ENCODE measurements around the gene MGAT3.

The MGAT3 gene

GRCh38 chr22:39491696-39492095 is 34.9 kb downstream of the MGAT3 start:
- Histone ChIP-seq H3K4me1 (ENCODE audit: control insufficient read depth, insufficient read depth, low read length) (peaks cover 8% of the 10 kb centered on the region), H3K9ac (ENCODE audit: low read length in 2 of 2) (no peak overlapping the region), H3K27ac (ENCODE audit: low read length) (no peak overlapping the region), H3K36me3 (ENCODE audit: control insufficient read depth in 2 of 2, insufficient read depth in 2 of 2, low read length in 2 of 2) (no peaks in the 10 kb centered on the region), H3K9me3 (ENCODE audit: control insufficient read depth in 2 of 2, low read length in 2 of 2) (no peaks in the 10 kb centered on the region), H3K27me3 (ENCODE audit: control insufficient read depth in 1 of 2, insufficient read depth in 2 of 2, low read length in 2 of 2) (peaks cover 2 to 5% of the 10 kb centered on the region in 2 donors), H3K4me3 (ENCODE audit: low read length in 2 of 2) (no peak overlapping the region)

GRCh38 chr22:39492186-39492585 is 35.4 kb downstream of the MGAT3 start:
- no peak overlapping the region for H3K9ac ChIP-seq (ENCODE audit: low read length in 2 of 2)
- H3K4me1 ChIP-seq (ENCODE audit: control insufficient read depth, insufficient read depth, low read length), result peaks cover 8% of the 10 kb centered on the region
- no peak overlapping the region for H3K27ac ChIP-seq (ENCODE audit: low read length)

GRCh38 chr22:39493759-39494158 is 36.9 kb downstream of the MGAT3 start:
- Histone ChIP-seq H3K27me3 (ENCODE audit: control insufficient read depth in 1 of 2, insufficient read depth in 2 of 2, low read length in 2 of 2) (peaks cover 2 to 5% of the 10 kb centered on the region in 2 donors), H3K4me1 (ENCODE audit: control insufficient read depth, insufficient read depth, low read length) (peaks cover 8% of the 10 kb centered on the region), H3K9me3 (ENCODE audit: control insufficient read depth in 2 of 2, low read length in 2 of 2) (no peaks in the 10 kb centered on the region), H3K27ac (ENCODE audit: low read length) (no peak overlapping the region), H3K9ac (ENCODE audit: low read length in 2 of 2) (no peak overlapping the region), H3K4me3 (ENCODE audit: low read length in 2 of 2) (no peak overlapping the region), H3K36me3 (ENCODE audit: control insufficient read depth in 2 of 2, insufficient read depth in 2 of 2, low read length in 2 of 2) (no peaks in the 10 kb centered on the region)

More at GRCh38 chr22:39492186-39492585, 35.4 kb downstream of the MGAT3 start:
- H3K9me3 ChIP-seq (ENCODE audit: control insufficient read depth in 2 of 2, low read length in 2 of 2), result no peaks in the 10 kb centered on the region
- H3K27me3 ChIP-seq (ENCODE audit: control insufficient read depth in 1 of 2, insufficient read depth in 2 of 2, low read length in 2 of 2), result peaks cover 2 to 5% of the 10 kb centered on the region in 2 donors
- no peaks in the 10 kb centered on the region for H3K36me3 ChIP-seq (ENCODE audit: control insufficient read depth in 2 of 2, insufficient read depth in 2 of 2, low read length in 2 of 2)
- no peak overlapping the region for H3K4me3 ChIP-seq (ENCODE audit: low read length in 2 of 2)

- H3K4me3 ChIP-seq (ENCODE audit: low read length in 2 of 2), result no peak overlapping the region
- no peaks in the 10 kb centered on the region for H3K9me3 ChIP-seq (ENCODE audit: control insufficient read depth in 2 of 2, low read length in 2 of 2)
- H3K9ac ChIP-seq (ENCODE audit: low read length in 2 of 2), result no peak overlapping the region
- no peaks in the 10 kb centered on the region for H3K36me3 ChIP-seq (ENCODE audit: control insufficient read depth in 2 of 2, insufficient read depth in 2 of 2, low read length in 2 of 2)
- H3K27ac ChIP-seq (ENCODE audit: low read length), result no peak overlapping the region
- H3K4me1 ChIP-seq (ENCODE audit: control insufficient read depth, insufficient read depth, low read length), result peaks cover 8% of the 10 kb centered on the region
- peaks cover 2 to 5% of the 10 kb centered on the region in 2 donors for H3K27me3 ChIP-seq (ENCODE audit: control insufficient read depth in 1 of 2, insufficient read depth in 2 of 2, low read length in 2 of 2)
Measured at GRCh38 chr22:39494471-39495120, 37.8 kb downstream of the MGAT3 start.

GRCh38 chr22:39496131-39496838 is 39.5 kb downstream of the MGAT3 start:
- H3K9ac ChIP-seq (ENCODE audit: low read length in 2 of 2), result peak overlapping the region in 1 of 2 donors; percentile 64
- peak overlapping the region; percentile 11 for H3K27ac ChIP-seq (ENCODE audit: low read length)
- peaks cover 10% of the 10 kb centered on the region for H3K4me1 ChIP-seq (ENCODE audit: control insufficient read depth, insufficient read depth, low read length)

GRCh38 chr22:39497429-39497828 is 40.6 kb downstream of the MGAT3 start:
- Histone ChIP-seq H3K9me3 (ENCODE audit: control insufficient read depth in 2 of 2, low read length in 2 of 2) (no peaks in the 10 kb centered on the region), H3K4me3 (ENCODE audit: low read length in 2 of 2) (no peak overlapping the region), H3K9ac (ENCODE audit: low read length in 2 of 2) (no peak overlapping the region), H3K27ac (ENCODE audit: low read length) (no peak overlapping the region), H3K36me3 (ENCODE audit: control insufficient read depth in 2 of 2, insufficient read depth in 2 of 2, low read length in 2 of 2) (no peaks in the 10 kb centered on the region), H3K27me3 (ENCODE audit: control insufficient read depth in 1 of 2, insufficient read depth in 2 of 2, low read length in 2 of 2) (no peaks in the 10 kb centered on the region), H3K4me1 (ENCODE audit: control insufficient read depth, insufficient read depth, low read length) (peaks cover 17% of the 10 kb centered on the region)

More at GRCh38 chr22:39496131-39496838, 39.5 kb downstream of the MGAT3 start:
- no peaks in the 10 kb centered on the region for H3K36me3 ChIP-seq (ENCODE audit: control insufficient read depth in 2 of 2, insufficient read depth in 2 of 2, low read length in 2 of 2)
- no peaks in the 10 kb centered on the region for H3K9me3 ChIP-seq (ENCODE audit: control insufficient read depth in 2 of 2, low read length in 2 of 2)
- no peak overlapping the region for H3K4me3 ChIP-seq (ENCODE audit: low read length in 2 of 2)
- peaks cover 2 to 4% of the 10 kb centered on the region in 2 donors for H3K27me3 ChIP-seq (ENCODE audit: control insufficient read depth in 1 of 2, insufficient read depth in 2 of 2, low read length in 2 of 2)

- no peaks in the 10 kb centered on the region for H3K36me3 ChIP-seq (ENCODE audit: control insufficient read depth in 2 of 2, insufficient read depth in 2 of 2, low read length in 2 of 2)
- H3K9me3 ChIP-seq (ENCODE audit: control insufficient read depth in 2 of 2, low read length in 2 of 2), result no peaks in the 10 kb centered on the region
- no peak overlapping the region for H3K4me3 ChIP-seq (ENCODE audit: low read length in 2 of 2)
- H3K27ac ChIP-seq (ENCODE audit: low read length), result no peak overlapping the region
- no peaks in the 10 kb centered on the region for H3K27me3 ChIP-seq (ENCODE audit: control insufficient read depth in 1 of 2, insufficient read depth in 2 of 2, low read length in 2 of 2)
- no peak overlapping the region for H3K9ac ChIP-seq (ENCODE audit: low read length in 2 of 2)
- H3K4me1 ChIP-seq (ENCODE audit: control insufficient read depth, insufficient read depth, low read length), result peaks cover 24% of the 10 kb centered on the region
Measured at GRCh38 chr22:39498368-39498767, 41.6 kb downstream of the MGAT3 start.

- no peak overlapping the region for H3K9ac ChIP-seq (ENCODE audit: low read length in 2 of 2)
- H3K36me3 ChIP-seq (ENCODE audit: control insufficient read depth in 2 of 2, insufficient read depth in 2 of 2, low read length in 2 of 2), result no peaks in the 10 kb centered on the region
- H3K4me1 ChIP-seq (ENCODE audit: control insufficient read depth, insufficient read depth, low read length), result peaks cover 28% of the 10 kb centered on the region
- no peak overlapping the region for H3K4me3 ChIP-seq (ENCODE audit: low read length in 2 of 2)
- no peaks in the 10 kb centered on the region for H3K9me3 ChIP-seq (ENCODE audit: control insufficient read depth in 2 of 2, low read length in 2 of 2)
- H3K27ac ChIP-seq (ENCODE audit: low read length), result no peak overlapping the region
- H3K27me3 ChIP-seq (ENCODE audit: control insufficient read depth in 1 of 2, insufficient read depth in 2 of 2, low read length in 2 of 2), result no peaks in the 10 kb centered on the region
Measured at GRCh38 chr22:39498802-39499201, 42.0 kb downstream of the MGAT3 start.

GRCh38 chr22:39500101-39500500 is 43.3 kb downstream of the MGAT3 start:
- H3K4me3 ChIP-seq (ENCODE audit: low read length in 2 of 2), result no peak overlapping the region
- peaks cover 35% of the 10 kb centered on the region for H3K4me1 ChIP-seq (ENCODE audit: control insufficient read depth, insufficient read depth, low read length)
- no peaks in the 10 kb centered on the region for H3K27me3 ChIP-seq (ENCODE audit: control insufficient read depth in 1 of 2, insufficient read depth in 2 of 2, low read length in 2 of 2)
- no peaks in the 10 kb centered on the region for H3K9me3 ChIP-seq (ENCODE audit: control insufficient read depth in 2 of 2, low read length in 2 of 2)
- no peak overlapping the region for H3K27ac ChIP-seq (ENCODE audit: low read length)
- no peak overlapping the region for H3K9ac ChIP-seq (ENCODE audit: low read length in 2 of 2)
- peaks cover 8% of the 10 kb centered on the region in 2 donors for H3K36me3 ChIP-seq (ENCODE audit: control insufficient read depth in 2 of 2, insufficient read depth in 2 of 2, low read length in 2 of 2)

- peaks cover 18 to 21% of the 10 kb centered on the region in 2 donors for H3K36me3 ChIP-seq (ENCODE audit: control insufficient read depth in 2 of 2, insufficient read depth in 2 of 2, low read length in 2 of 2)
- peak overlapping the region; percentile 91 to 93 for H3K4me3 ChIP-seq (ENCODE audit: low read length in 2 of 2)
- no peaks in the 10 kb centered on the region for H3K27me3 ChIP-seq (ENCODE audit: control insufficient read depth in 1 of 2, insufficient read depth in 2 of 2, low read length in 2 of 2)
- H3K27ac ChIP-seq (ENCODE audit: low read length), result peak overlapping the region; percentile 78
- peaks cover 38% of the 10 kb centered on the region for H3K4me1 ChIP-seq (ENCODE audit: control insufficient read depth, insufficient read depth, low read length)
- no peaks in the 10 kb centered on the region for H3K9me3 ChIP-seq (ENCODE audit: control insufficient read depth in 2 of 2, low read length in 2 of 2)
- peak overlapping the region; percentile 84 to 89 for H3K9ac ChIP-seq (ENCODE audit: low read length in 2 of 2)
Measured at GRCh38 chr22:39501644-39502108, 44.9 kb downstream of the MGAT3 start.
